Rectal smooth muscle tissue (tissue), 1 donor: ENCODE measurements around the gene GGCT.
"Not testable (repeated sequence)": the region's sequence is repeated elsewhere in the genome, so short reads cannot be mapped to it uniquely, and the experiment has no call there.

Source experiments
- H3K27ac ChIP-seq: one replicate; pipeline ENCODE4 v1.7.0; 2013; ENCODE audit warnings: low read depth, low read length, inconsistent platforms
- H3K27me3 ChIP-seq: one replicate; pipeline ENCODE4 v1.7.0; 2013; ENCODE audit warnings: low read length; ENCODE audit not compliant: control insufficient read depth, insufficient read depth
- H3K36me3 ChIP-seq: one replicate; pipeline ENCODE4 v1.7.0; 2013; ENCODE audit warnings: low read length; ENCODE audit not compliant: control insufficient read depth, insufficient read depth
- H3K4me1 ChIP-seq: one replicate; pipeline ENCODE4 v1.7.0; 2013; ENCODE audit warnings: low read length; ENCODE audit not compliant: control insufficient read depth, insufficient read depth
- H3K4me3 ChIP-seq: one replicate; pipeline ENCODE4 v1.7.0; 2013; ENCODE audit warnings: low read length
- H3K9ac ChIP-seq: one replicate; pipeline ENCODE4 v1.7.0; 2013; ENCODE audit warnings: low read length

GGCT gene

DNA sequence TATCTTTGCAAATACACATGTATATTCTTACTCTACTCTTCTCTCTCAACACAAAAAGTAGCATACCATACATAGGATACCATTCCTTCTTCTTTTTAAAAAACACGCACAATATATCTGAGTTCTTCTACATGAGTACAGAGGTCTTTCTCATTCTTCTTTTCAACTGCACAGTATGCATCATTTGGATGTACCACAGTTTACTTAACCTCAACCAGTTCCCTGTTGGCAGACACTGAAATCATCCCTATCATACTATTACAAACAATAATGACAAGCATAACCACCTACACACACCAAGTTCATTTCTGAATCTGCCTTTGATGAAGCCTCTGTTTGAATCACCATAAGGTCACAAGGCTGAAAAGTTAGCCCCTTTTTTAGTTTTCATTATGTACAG is 25.7 kb upstream of the GGCT start:
- no peaks in the 10 kb centered on the region for H3K4me1 ChIP-seq
- no peaks in the 10 kb centered on the region for H3K36me3 ChIP-seq
- no peak overlapping the region for H3K9ac ChIP-seq
- H3K4me3 ChIP-seq: no peak overlapping the region
- no peaks in the 10 kb centered on the region for H3K27me3 ChIP-seq
- H3K27ac ChIP-seq: no peak overlapping the region

DNA sequence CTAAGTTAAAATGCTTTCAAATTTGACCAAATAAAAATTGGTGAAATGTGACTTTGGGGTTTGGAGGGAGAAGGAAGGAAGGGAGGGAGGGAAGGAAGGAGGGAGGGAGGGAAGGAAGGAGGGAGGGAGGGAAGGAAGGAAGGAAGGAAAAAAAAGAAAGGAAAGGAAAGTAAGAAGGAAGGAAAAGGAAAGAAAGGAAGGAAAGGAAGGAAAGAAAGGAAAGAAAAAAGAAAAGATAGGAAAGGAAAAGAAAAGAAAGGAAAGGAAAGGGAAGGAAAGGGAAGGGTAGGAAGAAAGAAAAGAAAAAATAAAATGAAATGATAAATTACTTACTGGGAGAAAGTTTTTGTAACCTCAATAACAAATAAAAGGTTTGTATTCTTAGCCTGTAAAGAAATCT is 24.1 kb upstream of the GGCT start:
- Histone ChIP-seq H3K27me3 (no peaks in the 10 kb centered on the region), H3K36me3 (no peaks in the 10 kb centered on the region), H3K27ac (no peak overlapping the region), H3K4me3 (no peak overlapping the region), H3K4me1 (no peaks in the 10 kb centered on the region), H3K9ac (no peak overlapping the region)

DNA sequence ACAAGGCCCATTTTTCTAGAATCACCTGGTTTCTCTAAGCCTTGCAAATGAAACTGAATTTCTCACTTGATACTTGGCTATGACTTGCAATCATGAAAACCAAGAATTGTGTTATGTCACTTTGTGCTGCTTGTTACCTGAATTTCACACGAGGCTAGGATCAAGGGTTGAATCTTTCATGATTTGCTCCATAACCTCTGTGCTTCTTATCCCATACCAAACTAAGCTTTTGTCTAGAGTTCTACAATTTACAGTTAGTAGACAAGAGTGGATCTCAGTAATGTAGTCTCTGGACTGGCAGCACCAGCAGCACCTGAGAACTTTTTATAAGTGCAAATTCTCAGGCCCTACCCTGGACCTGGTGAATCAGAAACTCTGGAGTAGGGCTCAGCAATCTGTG is 22.7 kb upstream of the GGCT start:
- not testable (repeated sequence) for H3K36me3 ChIP-seq, H3K27me3 ChIP-seq, H3K9ac ChIP-seq, H3K4me3 ChIP-seq, H3K27ac ChIP-seq, H3K4me1 ChIP-seq

DNA sequence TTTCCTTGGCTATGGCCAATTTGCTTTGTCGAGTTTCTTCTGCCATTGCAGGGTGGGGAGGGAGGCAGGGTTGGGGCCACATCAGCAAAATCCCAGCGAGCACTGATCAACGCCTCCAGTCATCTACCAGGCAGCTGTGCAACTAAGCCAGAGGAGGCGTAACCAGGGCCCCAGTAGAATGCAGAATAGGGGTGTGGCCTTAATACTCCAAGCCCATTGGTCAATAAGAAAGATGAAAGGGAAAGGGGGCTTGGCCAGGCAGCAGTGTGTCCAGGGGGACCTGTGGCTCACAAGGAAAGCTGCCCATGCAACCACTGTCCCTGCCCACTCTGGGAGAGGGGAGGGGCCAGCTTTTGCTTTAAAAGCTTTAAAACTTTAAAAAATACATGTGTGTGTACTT is 21.5 kb upstream of the GGCT start:
- Histone ChIP-seq H3K27me3 (no peaks in the 10 kb centered on the region), H3K36me3 (no peaks in the 10 kb centered on the region), H3K27ac (no peak overlapping the region), H3K4me1 (no peaks in the 10 kb centered on the region), H3K9ac (no peak overlapping the region), H3K4me3 (no peak overlapping the region)

DNA sequence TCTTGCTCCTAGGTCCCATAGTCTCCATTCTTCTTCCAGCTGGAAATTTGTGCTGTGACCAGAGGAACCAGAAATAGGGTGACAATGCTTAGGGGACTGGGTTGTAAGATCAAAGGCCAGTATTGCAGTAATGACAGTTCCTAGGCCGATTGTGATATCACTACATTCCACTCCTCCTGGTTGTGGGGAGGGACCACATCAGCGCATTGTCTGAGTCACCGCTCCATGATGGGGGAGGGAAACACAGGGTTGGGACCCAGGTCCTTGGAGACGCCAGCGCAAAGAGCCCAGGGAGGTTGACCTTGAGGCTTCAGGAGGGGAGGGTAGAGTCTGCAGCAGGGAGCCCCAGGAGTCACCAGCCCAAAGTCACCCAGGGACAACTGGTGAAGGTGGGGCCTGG is 20.8 kb upstream of the GGCT start:
- H3K9ac ChIP-seq: no peak overlapping the region
- H3K27ac ChIP-seq: no peak overlapping the region
- no peaks in the 10 kb centered on the region for H3K27me3 ChIP-seq
- H3K4me1 ChIP-seq: no peaks in the 10 kb centered on the region
- no peaks in the 10 kb centered on the region for H3K36me3 ChIP-seq
- no peak overlapping the region for H3K4me3 ChIP-seq

DNA sequence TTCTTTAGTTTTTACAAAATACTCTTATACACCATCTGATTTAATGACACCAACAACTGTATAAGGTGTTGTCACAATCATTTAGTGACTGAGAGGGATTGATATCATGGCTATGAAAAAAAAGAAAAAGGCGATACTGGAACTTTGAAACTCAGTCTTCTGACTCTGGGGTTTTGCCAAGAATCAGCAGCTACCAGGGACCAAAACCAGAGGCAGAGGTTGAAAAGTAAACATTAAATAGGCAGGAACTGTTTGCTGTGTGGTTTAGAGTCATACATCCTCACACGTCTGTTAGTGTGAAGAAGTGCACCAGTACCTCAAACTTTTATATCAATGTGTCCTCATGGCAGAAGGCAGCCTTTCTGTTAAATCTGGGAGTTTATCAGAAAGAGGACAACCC is 19.9 kb upstream of the GGCT start:
- no peaks in the 10 kb centered on the region for H3K36me3 ChIP-seq
- no peaks in the 10 kb centered on the region for H3K4me1 ChIP-seq
- H3K9ac ChIP-seq: no peak overlapping the region
- no peak overlapping the region for H3K27ac ChIP-seq
- no peaks in the 10 kb centered on the region for H3K27me3 ChIP-seq
- no peak overlapping the region for H3K4me3 ChIP-seq

DNA sequence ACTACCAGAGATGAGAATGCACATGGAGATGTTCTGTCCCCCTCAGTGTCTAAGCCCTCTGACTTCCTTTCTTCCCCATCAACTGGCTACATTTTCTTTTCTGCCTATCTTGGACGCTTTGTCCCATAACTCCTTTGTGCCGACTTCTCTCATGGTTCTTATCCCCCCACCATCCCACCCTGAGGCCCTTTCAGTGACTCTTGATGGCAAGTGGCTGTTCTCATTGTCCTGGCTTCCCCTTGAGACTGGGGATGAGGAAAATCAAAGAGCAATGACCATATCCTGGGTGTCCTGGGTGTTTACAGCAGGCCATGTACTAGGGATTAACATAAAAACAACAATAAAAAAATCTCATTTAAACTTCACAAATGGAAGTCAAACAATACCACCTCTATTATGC is 18.8 kb upstream of the GGCT start:
- no peaks in the 10 kb centered on the region for H3K36me3 ChIP-seq
- no peaks in the 10 kb centered on the region for H3K4me1 ChIP-seq
- no peak overlapping the region for H3K4me3 ChIP-seq
- no peak overlapping the region for H3K27ac ChIP-seq
- H3K27me3 ChIP-seq: no peaks in the 10 kb centered on the region
- no peak overlapping the region for H3K9ac ChIP-seq

DNA sequence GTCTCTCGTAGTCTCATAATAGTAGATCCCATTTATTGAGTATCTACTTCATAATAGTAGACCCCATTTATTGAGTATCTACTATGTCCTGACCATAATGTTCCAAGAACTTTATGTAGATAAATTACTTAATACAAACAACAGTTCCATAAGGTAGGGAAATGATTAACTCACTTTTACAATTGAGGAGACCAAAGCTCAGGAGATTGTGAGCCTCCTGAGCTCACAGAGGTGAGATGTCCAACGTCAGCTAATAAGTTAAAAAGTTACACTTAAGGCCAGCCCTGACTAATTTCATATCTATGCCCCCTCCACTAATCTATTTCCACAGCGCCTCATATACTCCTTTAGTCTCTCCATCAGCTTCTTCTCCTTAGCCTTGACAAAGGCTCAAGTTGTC is 17.5 kb upstream of the GGCT start:
- no peak overlapping the region for H3K27ac ChIP-seq
- H3K4me3 ChIP-seq: no peak overlapping the region
- H3K4me1 ChIP-seq: no peaks in the 10 kb centered on the region
- H3K9ac ChIP-seq: no peak overlapping the region
- no peaks in the 10 kb centered on the region for H3K36me3 ChIP-seq
- H3K27me3 ChIP-seq: no peaks in the 10 kb centered on the region

DNA sequence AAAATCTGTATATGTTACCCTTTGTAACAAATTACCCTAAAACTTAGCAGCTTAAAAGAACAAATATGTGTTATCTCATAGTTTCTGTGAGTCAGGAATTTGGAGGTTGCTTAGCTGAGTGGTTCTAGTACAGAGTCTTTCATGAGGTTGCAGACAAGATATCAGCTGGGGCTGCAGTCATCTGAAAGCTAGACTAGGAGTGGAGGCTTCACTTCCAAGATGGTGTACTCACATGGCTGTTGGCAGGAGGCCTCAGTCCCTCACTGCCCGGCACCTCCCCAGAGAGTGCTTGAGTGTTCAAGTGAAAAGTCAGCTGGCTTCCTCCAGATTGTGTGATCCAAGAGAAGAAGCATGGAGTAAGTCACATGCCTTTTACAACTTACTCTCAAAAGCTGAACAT is 16.9 kb upstream of the GGCT start:
- Histone ChIP-seq H3K27me3 (no peaks in the 10 kb centered on the region), H3K9ac (no peak overlapping the region), H3K4me3 (no peak overlapping the region), H3K36me3 (no peaks in the 10 kb centered on the region), H3K4me1 (no peaks in the 10 kb centered on the region), H3K27ac (no peak overlapping the region)

DNA sequence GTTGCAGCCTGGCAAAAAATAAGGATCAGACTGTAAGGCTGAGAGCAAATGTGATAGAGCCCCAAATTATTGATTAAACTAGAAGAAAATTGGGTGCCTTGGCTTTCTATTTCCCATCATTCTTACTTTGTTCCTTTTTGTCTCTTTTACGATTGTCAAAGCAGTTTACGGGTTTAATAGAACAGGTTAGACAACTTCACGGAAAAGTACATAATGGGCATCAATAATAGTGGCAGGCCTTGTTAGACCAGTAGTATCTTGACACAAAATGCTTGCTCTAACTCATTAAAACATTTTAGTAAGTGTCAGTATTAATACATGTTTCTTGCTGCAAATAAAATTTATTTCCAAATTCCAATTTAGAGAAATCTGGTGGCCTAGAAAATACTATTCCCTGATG is 14.5 kb upstream of the GGCT start:
- H3K4me3 ChIP-seq: no peak overlapping the region
- no peak overlapping the region for H3K27ac ChIP-seq
- H3K27me3 ChIP-seq: no peaks in the 10 kb centered on the region
- H3K4me1 ChIP-seq: no peaks in the 10 kb centered on the region
- H3K9ac ChIP-seq: no peak overlapping the region
- no peaks in the 10 kb centered on the region for H3K36me3 ChIP-seq

DNA sequence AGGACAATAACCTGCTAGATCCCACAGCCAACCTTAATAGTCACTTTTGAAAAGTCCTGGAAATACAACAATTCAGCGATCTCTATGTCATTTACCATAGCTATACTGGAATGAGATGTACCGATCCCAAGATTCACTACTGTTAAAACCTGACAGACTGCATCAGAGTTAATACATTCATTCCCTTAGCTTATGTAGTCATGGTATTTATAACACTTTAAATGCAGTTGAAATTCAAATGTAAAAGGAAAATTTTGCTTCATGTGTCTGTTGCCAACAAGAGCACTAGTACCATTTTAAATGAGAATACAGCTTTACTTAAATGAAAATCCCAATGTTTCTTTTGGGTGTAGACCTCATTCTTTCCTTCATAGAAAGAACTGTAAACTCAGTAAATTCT is 11.1 kb upstream of the GGCT start:
- H3K27ac ChIP-seq: no peak overlapping the region
- H3K4me3 ChIP-seq: no peak overlapping the region
- H3K9ac ChIP-seq: no peak overlapping the region
- no peaks in the 10 kb centered on the region for H3K27me3 ChIP-seq
- H3K36me3 ChIP-seq: no peaks in the 10 kb centered on the region
- H3K4me1 ChIP-seq: no peaks in the 10 kb centered on the region

DNA sequence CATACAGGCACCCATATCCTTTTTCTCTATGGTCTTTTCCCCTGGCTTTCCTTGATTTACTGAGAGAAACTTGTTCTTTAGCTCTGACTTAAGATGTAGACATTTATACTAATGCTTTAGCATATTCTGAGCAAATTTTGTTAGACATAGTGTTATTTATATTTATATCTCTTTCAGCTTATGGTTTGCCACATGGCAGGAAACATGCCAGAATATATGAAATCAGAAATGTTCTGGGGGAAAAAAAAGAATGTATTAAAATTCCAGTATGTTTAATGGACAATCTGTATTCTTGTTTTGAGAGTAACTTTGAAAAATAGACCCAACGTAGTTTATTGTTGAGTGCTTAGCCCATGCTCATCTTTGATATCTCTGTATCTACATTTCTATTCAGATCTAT is 10.1 kb upstream of the GGCT start:
- H3K9ac ChIP-seq: no peak overlapping the region
- no peak overlapping the region for H3K27ac ChIP-seq
- no peaks in the 10 kb centered on the region for H3K27me3 ChIP-seq
- no peaks in the 10 kb centered on the region for H3K36me3 ChIP-seq
- no peaks in the 10 kb centered on the region for H3K4me1 ChIP-seq
- H3K4me3 ChIP-seq: no peak overlapping the region

DNA sequence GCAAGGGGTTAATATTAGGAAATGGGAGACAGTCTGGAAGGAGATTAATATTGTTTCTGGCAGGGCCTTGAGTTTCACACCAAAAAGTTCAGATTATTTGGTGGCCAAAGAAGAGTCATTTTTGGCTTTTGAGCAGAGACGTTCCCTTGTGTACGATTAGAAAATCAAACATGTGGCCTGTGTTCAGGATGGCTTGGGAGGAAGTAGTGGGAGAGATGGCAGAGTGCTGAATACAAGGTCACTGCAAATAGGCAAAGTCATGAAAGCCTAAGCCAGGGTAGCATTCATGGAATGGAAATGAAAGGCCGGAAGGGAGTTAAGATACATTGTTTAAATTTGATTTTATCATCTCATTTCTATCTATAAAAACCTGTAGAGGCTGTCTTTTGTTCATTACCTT is 9.5 kb upstream of the GGCT start:
- no peak overlapping the region for H3K27ac ChIP-seq
- H3K4me1 ChIP-seq: no peaks in the 10 kb centered on the region
- no peaks in the 10 kb centered on the region for H3K27me3 ChIP-seq
- no peak overlapping the region for H3K4me3 ChIP-seq
- H3K9ac ChIP-seq: no peak overlapping the region
- no peaks in the 10 kb centered on the region for H3K36me3 ChIP-seq

DNA sequence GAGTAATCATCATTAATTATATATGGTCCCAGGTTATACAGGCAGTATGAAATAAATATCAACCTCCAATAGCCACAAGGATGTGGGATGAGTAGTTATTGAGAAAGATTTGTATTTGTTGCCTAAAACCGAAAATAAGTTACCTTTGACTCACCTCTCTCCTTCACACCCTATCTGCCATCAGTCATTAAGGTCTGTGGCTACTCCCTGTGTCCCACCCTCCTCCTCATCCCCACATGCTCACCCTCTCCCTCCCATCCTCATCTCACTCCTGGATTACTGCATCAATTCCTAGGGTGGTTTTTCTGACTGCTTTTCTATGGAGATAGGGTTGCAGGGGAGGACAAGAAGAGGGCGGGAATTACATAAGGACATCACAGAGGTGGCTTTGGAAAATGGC is 9.1 kb upstream of the GGCT start:
- H3K27me3 ChIP-seq: no peaks in the 10 kb centered on the region
- H3K9ac ChIP-seq: no peak overlapping the region
- no peak overlapping the region for H3K27ac ChIP-seq
- H3K4me1 ChIP-seq: no peaks in the 10 kb centered on the region
- H3K36me3 ChIP-seq: no peaks in the 10 kb centered on the region
- no peak overlapping the region for H3K4me3 ChIP-seq
